HG03354 (cell line): ENCODE results near the gene GTPBP4.
"Not testable (repeated sequence)": the region's sequence is repeated elsewhere in the genome, so short reads cannot be mapped to it uniquely, and the experiment has no call there.

Experiments
- ATAC-seq: cut with Tn5 transposase; IDR thresholded peaks from one replicate; pipeline ENCODE4 v1.9.1; 2021; ENCODE audit warnings: mild to moderate bottlenecking; ENCODE audit not compliant: unreplicated experiment, poor library complexity, severe bottlenecking

The GTPBP4 gene

DNA sequence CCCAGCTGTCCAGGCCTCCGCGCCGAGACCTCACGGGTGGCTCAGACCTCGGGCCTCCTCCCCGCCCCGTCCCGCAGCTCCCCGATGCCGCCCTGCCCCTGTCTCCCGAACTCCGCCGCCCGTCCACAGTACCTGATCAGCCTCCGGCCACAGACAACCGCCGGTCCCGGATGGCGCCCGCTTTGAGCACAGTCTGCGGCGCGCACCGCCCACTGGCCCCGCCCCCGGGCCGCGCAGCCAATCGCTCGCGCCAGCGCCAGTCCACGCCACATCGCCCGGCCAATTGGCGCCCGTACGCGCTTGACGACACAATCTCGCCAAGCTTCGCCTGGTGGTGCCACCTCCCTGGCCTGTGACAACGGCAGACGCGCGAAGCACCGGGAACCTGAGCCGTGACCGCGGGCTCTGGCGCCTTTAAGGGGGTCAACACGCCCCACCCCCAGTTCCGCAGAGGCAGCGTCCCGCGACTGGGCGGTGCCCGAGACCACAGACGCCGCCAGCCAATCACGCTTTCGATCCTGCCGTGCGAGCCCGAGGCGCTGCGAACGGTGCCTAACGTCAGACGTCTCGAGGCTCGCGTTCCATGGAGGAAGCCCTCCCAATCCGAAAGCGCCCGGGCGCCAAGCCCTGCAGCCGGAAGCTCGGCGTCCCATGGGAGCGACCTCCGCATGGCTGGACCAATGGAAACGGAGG is 60.6 kb downstream of the GTPBP4 start, which contains the start of gene IDI1:
Gene IDI1 (minus strand): TSS at position 388 of the 693 bp plus-strand sequence. CDS start 116 bp downstream, at position 272.
- peak; percentile 81 for ATAC-seq

DNA sequence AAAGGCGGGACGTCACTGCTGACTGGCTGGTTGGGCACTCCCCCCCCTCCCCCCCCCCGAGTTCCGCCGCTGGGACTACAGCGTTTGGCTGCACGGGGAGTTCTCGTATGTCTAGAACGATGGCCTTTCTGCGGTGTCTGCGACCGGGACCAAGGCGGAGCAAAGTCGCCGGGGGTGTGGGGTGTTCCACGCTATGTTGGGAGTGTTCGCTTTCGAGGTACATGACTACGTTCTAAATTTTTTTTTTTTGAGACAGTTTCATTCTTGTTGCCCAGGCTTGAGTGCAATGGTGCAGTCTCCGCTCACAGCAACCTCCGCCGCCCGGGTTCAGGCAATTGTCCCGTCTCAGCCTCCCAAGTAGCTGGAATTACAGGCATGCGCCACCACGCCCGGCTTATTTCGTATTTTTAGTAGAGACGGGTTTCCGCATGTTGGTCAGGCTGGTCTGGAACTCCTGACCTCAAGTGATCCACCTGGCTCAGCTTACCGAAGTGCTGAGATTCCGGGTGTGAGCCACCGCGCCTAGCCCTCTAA is 61.3 kb downstream of the GTPBP4 start:
- ATAC-seq = peak; percentile 7

DNA sequence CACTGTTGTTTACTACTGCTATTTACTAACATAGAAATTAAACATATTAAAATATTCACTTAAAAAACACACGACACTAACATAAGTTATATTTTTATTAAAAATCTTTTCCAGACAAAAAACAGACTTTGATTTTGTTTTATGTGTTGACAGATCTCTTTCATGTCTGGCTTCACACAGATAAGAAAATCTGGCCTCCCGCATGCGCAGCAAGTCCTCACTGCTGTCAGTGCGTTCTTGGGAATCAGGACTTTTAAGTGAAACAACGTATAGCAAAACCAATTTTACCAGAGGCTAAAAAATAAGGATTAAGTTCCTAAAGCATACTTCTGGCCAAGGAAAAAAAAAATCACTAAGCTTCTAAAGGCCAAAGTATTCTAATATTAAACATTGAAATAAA is 61.9 kb downstream of the GTPBP4 start:
- ATAC-seq = no peak

DNA sequence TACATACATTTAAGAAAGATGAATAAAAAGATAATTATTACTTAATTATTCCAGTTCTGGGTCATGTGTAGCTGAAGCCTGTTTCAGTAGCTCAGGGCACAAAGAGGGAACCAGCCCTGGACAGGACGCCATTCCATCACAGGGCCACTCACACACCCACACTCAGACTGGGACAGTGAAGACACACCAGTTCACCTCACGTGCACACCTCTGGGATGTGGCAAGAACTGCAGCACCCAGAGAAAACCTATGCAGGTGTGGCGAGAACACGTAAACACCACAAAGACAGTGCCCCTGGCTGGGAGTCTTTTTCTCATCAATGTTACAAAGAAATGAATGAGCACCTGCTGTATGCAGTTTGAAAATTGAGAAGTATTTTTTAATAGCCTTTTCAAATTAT is 62.3 kb downstream of the GTPBP4 start:
- ATAC-seq = no peak

DNA sequence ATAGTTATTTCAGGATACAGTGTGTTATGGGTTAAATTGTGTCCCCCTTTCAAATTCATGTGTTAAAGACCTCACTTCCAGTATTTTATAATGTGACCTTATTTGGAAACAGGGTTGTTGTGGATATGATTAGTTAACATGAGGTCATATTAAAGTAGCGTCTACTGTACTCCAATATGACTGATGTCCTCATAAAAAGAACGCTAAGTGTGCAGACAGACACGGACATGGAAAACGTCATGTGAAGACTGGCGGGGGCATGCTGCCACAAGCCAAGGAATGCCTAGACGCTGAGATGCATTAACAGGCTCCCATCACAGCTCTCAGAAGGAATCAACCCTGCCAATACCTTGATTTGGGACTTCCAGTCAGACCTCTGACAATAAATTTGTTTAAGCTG is 66.5 kb downstream of the GTPBP4 start:
- no peak for ATAC-seq

DNA sequence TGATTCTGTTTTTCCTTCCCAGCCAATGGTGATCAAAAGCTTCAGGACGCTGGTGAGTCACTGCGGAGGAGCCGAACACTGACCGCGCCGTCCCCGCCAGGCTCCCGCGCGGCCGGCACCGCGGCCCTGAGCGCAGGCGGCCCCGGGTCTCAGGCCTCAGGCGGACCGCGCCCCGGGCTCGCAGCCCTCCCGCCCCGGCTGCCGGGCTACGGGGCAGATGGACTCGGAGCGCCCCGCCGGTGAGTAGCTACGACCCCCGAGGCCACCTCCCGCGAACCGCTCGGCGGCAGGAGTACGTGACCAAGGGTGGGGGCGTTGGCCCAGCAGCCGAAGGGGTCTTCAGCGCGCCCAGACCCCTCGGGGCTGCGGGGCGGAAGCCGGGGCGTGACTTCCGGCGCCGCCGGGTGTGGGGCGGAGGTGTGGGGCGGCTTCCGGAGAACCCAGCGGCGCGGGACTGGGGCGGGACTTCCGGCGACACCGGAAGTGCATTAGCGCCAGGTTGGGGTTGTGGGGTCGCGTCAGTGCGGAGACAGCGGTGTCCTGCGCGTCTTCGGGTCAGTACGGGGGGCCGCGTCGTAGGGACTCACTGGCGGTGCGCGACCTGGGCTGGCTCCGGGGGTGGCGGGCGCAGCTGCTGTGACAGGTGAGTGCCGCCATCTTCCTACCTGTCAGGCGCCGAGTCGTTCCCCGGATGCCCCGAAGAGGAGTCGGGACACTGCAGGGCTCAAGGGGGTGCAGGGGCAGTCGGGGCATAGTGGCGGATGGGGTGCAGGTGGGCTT is 68.3 kb downstream of the GTPBP4 start, which contains the start of gene WDR37:
Gene WDR37 (plus strand): TSS at position 60 of the 780 bp plus-strand sequence. CDS start 15,771 bp downstream, outside the sequence.
- ATAC-seq = peak; percentile 96

DNA sequence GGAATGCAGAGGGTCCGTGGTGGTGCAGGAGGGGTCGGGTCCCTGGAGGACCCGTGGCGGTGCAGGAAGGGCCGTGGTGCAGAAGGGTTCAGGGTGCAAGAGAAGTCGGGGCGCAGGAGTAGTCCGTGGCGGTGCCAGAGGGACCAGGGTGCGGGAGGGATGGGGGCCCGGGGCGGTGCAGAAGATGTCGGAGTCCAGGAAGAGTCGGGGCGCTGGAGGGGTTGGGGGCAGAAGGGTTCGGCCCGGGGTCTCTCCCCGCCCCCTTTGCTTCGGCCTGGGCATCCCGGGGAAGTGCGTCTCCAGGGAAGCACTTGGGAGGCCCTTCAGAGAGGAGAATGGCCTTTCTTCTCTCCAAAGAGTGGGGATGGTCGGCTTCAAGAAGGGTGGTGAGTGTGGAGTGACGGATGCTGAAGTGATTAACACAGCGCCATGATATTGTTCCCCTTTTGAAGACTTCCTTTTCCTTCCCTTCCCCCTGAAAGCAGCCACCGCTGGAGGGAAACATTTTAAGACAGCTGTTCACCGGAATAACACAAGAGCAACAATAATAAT is 68.9 kb downstream of the GTPBP4 start:
- ATAC-seq = no peak

DNA sequence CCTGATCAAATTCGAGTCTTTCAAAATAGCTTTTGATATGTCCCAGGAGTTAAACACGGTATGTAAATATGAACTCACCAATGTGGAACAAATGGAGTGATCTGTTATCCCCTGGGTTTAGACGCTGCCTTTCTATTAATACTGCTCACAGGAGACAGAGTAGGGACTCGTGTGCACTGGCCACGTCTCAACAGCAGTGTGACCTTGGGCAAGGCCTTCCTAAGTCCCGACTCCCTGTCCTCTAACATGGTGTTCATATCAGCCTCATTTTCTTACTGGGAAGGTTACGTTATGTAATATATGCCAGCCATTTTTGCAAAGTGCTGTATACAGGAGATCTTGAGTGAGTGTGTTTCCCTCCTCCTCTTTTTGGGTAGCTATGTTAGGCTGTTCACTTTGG is 69.8 kb downstream of the GTPBP4 start:
- no peak for ATAC-seq

DNA sequence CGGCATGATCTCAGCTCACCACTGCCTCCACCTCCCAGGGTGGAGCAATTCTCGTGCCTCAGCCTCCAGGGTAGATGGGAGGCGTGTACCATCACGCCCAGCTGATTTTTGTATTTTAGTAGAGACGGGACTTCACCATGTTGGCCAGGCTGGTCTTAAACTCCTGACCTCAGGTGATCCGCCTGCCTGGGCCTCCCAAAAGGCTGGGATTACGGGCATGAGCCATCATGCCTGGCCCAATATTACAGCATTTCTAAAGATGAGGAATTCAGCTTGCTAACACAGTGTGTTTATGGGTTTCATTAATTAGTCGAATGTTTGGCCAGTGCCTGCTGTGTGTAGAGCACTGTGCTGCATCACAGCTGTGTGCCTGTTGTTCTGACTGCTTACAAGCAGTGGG is 71.7 kb downstream of the GTPBP4 start:
- ATAC-seq = no peak

DNA sequence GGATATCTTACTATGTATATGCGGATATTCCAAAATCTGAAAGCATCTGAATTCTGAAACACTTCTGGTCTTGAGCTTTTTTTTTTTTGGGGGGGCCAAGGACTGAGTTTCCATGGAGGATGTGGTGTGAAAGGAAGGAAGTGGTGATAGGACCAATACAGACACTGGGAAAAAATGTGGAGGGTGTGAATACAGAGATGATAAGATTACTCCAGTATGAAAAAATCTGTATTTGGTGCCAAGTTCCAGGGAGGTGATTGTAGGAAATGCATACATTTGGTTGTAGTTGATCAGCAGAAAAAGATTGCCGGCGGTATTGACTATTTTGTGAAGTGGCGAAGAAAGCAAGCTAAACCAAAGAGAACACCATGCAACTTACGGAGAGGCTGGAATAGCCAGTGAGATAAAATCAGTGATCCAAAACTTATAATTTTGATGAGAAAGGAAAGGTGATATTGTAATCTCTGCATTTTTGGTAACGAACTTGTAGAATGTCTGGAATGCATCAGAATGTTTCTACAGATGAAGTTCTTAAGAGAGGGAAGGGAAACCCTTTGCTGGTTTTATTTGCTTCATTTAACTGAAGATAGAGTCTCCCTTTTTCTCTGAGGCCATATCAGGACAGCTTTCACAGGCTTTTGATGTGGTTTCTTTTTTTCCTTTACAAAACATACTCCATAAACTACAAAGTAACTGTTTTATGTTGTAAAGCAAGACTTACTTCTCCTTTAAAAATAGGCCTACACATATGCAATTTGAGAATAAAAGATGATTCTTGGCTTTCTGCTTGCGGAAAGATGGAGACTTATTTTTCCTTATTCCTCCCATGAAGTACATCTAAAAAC is 73.9 kb downstream of the GTPBP4 start:
- no peak for ATAC-seq

DNA sequence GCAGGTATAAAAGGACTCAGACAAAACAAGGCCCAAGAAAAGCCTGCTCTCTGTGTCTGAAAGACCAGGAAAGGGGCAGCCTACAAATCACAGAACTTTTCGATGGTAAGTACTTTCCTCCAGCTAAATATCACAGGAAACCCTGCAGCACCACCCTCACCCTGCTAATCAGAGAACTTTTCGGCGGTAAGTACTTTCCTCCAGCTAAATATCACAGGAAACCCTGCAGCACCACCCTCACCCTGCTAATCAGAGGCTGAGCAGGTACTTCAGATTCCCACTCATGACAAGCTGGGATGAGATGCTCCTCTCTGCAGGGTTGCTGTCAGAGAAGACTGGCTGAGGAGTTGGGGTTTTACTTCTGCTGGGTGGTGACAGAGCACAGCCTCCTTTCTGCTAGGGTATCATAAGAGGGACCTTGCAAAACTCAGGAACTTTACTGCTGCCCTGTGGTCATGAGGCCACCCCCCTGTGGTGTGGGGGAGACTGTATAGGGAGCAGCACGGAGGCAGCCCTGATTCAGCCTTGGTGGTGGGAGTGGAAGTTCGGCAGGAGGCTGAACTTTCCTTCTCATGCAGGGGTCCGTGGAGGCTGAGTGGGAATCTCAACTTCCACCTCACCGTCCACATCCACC is 75.1 kb downstream of the GTPBP4 start:
- ATAC-seq = no peak

DNA sequence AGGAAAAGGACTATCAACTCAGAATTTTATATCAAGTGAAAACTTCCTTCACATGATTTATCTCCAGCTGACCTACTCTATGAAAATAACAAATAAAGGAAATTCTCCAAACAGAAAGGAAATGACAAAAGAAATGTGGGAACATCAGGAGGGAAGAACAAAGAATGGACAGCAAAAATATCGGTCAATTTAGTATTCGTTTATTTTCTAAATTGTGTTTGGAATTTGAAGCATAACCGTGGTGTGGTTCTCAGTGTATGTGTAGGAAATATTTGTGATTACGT is 76.7 kb downstream of the GTPBP4 start:
- no peak for ATAC-seq

DNA sequence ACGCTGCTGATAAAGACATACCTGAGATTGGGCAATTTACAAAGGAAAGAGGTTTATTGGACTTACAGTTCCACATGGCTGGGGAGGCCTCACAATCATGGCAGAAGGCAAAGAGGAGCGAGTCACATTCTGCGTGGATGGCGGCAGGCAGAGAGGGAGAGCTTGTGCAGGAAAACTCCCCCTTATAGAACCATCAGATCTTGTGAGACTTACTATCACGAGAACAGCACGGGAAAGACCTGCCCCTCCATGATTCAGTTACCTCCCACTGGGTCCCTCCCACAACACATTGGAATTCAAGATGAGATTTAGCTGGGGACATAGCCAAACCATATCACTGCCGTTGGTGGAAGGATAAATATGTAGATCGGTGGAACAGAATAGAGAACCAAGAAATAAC is 78.5 kb downstream of the GTPBP4 start:
- ATAC-seq = not testable (repeated sequence)

DNA sequence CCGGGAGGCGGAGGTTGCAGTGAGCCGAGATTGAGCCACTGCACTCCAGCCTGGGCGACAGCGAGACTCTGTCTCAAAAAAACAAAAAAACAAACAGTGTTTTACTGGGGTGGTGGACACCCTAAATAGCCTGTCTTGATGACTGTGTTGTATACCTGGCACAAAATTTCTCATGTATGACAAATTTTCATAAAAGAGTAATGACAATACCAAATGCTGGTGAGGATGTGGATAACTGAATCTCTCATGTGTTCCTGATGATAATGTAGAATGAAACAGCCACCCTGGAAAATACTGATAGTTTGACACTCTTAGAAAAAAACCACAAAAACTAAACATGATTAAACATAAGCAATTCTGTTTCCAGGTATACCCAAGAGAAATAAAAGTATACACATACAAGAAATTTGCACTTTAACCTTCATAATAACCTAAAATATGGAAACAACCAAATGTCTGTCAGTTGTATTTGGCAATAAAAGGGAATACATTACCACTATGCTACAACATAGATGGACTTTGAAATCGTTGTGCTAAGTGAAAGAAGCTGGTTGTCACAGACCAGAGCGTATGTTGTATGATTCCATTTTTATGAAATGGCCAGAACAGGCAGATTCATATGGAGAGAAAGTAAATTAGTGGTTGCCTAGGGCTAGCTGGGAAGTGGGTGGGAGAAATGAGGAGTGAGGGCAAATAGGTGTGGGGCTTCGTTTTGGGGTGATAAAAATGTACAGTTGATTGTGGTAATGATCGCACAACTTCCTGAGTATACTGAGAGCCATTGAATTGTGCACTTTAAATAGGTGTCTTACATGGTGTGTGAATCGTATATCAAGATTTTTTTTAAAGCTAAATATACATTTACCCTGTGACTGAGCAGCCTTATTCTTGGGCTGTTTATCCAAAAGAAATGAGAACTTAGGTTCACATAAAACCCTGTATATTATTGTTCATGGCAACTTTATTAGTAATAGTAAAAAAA is 80.4 kb downstream of the GTPBP4 start:
- ATAC-seq = no peak
